HUES48 (cell line): ENCODE measurements around the gene RBM38.

Experiments
- H3K27ac ChIP-seq: one replicate; pipeline ENCODE4 v1.7.0; 2013; ENCODE audit warnings: low read depth, low read length, inconsistent platforms
- H3K27me3 ChIP-seq: 2 replicates; pipeline ENCODE4 v1.6.1; 2013; ENCODE audit warnings: mild to moderate bottlenecking, low read length; ENCODE audit not compliant: control insufficient read depth, insufficient read depth
- H3K36me3 ChIP-seq: 2 replicates; pipeline ENCODE4 v1.6.1; 2013; ENCODE audit warnings: low read length; ENCODE audit not compliant: control insufficient read depth, insufficient read depth
- H3K4me1 ChIP-seq: 2 replicates; pipeline ENCODE4 v1.6.1; 2013; ENCODE audit warnings: mild to moderate bottlenecking, low read length; ENCODE audit not compliant: control insufficient read depth, insufficient read depth
- H3K4me3 ChIP-seq: 2 replicates; pipeline ENCODE4 v1.5.1; 2013; ENCODE audit warnings: mild to moderate bottlenecking, low read depth, low read length
- H3K9ac ChIP-seq: 2 replicates; pipeline ENCODE4 v1.6.1; 2013; ENCODE audit warnings: mild to moderate bottlenecking, low read depth, low read length, moderate library complexity
- H3K9me3 ChIP-seq: 2 replicates; pipeline ENCODE4 v1.6.1; 2013; ENCODE audit warnings: low read length; ENCODE audit not compliant: control insufficient read depth, insufficient read depth

The RBM38 gene

DNA sequence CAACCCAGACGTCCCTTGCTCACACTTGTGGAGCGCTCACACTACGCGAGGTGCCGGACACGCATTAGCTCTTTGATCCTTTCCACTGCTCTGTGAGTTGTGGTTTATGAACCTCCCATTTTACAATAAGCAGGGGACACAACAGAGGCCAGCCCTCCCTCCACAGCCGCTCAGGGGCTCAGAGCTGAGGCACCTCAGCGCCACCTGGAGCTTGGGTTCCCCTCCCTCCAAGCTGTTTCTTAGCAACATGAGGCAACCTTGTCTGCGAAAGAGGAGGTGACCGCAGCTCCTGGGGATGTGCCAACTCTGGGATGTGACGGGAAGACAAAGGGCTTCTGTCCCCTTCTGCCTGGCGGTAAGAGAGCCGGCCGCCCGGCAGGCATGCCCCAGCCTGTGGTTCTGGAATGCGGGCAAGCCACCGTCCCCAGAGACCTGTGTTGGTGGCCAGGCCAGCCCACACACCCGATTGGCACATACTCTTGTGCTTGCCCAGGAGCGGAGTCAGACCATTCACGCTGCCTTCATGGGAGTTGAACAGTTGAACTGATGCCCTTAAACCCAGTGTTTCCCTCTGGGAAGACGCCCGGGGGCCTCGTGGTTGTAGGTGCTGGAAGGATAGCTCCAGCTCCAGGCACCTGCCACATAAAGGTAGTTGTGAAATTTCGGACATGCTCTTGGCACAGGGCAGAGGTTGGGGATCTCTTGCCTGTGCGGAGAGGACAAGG is 44.5 kb downstream of the RBM38 start:
- H3K4me3 ChIP-seq, result no peak overlapping the region
- no peak overlapping the region for H3K9ac ChIP-seq
- no peaks in the 10 kb centered on the region for H3K36me3 ChIP-seq
- H3K4me1 ChIP-seq, result no peaks in the 10 kb centered on the region
- H3K27me3 ChIP-seq, result no peaks in the 10 kb centered on the region
- no peaks in the 10 kb centered on the region for H3K9me3 ChIP-seq
- no peak overlapping the region for H3K27ac ChIP-seq

DNA sequence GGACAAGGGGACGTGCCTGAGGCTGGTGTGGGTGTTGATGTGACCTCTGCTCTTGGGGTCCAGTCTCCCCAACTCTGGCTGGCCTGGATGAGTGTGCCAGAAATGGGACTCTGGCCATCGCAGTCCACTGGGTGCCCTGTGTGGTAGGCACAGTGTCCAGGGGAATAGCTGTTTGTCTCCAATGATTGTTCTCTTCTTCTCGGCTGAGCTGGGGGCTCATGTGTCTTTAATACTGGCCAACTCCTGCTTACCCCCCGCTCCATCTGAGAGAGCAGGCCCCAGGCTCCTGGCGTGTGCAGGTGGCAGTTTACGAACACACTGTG is 45.0 kb downstream of the RBM38 start:
- Histone ChIP-seq H3K9me3 (no peaks in the 10 kb centered on the region), H3K4me1 (peaks cover 2% of the 10 kb centered on the region; the same call in 1 of the 2 replicates), H3K36me3 (no peaks in the 10 kb centered on the region), H3K27me3 (no peaks in the 10 kb centered on the region), H3K4me3 (no peak overlapping the region), H3K9ac (no peak overlapping the region), H3K27ac (no peak overlapping the region)

DNA sequence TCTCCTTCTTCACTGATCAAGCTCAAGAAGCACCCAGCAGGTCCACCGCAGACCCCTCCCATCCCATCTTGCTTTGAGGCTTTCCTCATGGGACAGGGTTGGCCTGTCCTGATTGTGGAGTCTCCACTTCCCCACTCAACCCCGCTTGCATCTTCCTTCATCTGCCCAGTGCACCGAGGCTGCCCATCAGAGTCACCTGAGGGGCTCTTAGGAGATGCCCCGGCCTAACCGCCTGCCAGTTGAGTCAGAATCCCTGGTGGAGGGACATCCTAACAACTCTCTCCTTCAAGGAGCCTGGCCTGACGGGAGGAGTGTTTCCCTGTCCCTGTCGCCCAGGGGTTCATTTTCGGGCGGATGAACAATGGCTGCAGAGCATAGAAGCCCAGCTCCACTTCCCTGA is 46.1 kb downstream of the RBM38 start:
- Histone ChIP-seq H3K27me3 (no peaks in the 10 kb centered on the region), H3K4me1 (peaks cover 5% of the 10 kb centered on the region; the same call in 1 of the 2 replicates), H3K4me3 (no peak overlapping the region), H3K36me3 (no peaks in the 10 kb centered on the region), H3K9me3 (no peaks in the 10 kb centered on the region), H3K9ac (no peak overlapping the region), H3K27ac (no peak overlapping the region)

GRCh38 chr20:57437672-57438330 is 46.6 kb downstream of the RBM38 start:
- no peak overlapping the region for H3K27ac ChIP-seq
- no peak overlapping the region for H3K9ac ChIP-seq
- H3K27me3 ChIP-seq, result no peaks in the 10 kb centered on the region
- peaks cover 5% of the 10 kb centered on the region; the same call in 1 of the 2 replicates for H3K4me1 ChIP-seq
- no peak overlapping the region for H3K4me3 ChIP-seq
- no peaks in the 10 kb centered on the region for H3K9me3 ChIP-seq
- H3K36me3 ChIP-seq, result no peaks in the 10 kb centered on the region

GRCh38 chr20:57438552-57438951 is 47.4 kb downstream of the RBM38 start:
- Histone ChIP-seq H3K27me3 (no peaks in the 10 kb centered on the region), H3K9me3 (no peaks in the 10 kb centered on the region), H3K9ac (no peak overlapping the region)

GRCh38 chr20:57439432-57439831 is 48.2 kb downstream of the RBM38 start:
- H3K4me1 ChIP-seq, result peaks cover 5% of the 10 kb centered on the region; the same call in 1 of the 2 replicates
- H3K36me3 ChIP-seq, result no peaks in the 10 kb centered on the region
- H3K27ac ChIP-seq, result no peak overlapping the region
- no peaks in the 10 kb centered on the region for H3K9me3 ChIP-seq
- no peaks in the 10 kb centered on the region for H3K27me3 ChIP-seq
- no peak overlapping the region for H3K9ac ChIP-seq
- no peak overlapping the region for H3K4me3 ChIP-seq

More at GRCh38 chr20:57438552-57438951, 47.4 kb downstream of the RBM38 start:
- peaks cover 5% of the 10 kb centered on the region; the same call in 1 of the 2 replicates for H3K4me1 ChIP-seq
- H3K4me3 ChIP-seq, result no peak overlapping the region
- no peaks in the 10 kb centered on the region for H3K36me3 ChIP-seq
- no peak overlapping the region for H3K27ac ChIP-seq

GRCh38 chr20:57439993-57440392 is 48.8 kb downstream of the RBM38 start:
- no peak overlapping the region for H3K4me3 ChIP-seq
- no peaks in the 10 kb centered on the region for H3K36me3 ChIP-seq
- H3K9ac ChIP-seq, result no peak overlapping the region
- H3K4me1 ChIP-seq, result peaks cover 5% of the 10 kb centered on the region; the same call in 1 of the 2 replicates
- H3K27me3 ChIP-seq, result no peaks in the 10 kb centered on the region
- no peaks in the 10 kb centered on the region for H3K9me3 ChIP-seq
- H3K27ac ChIP-seq, result no peak overlapping the region

DNA sequence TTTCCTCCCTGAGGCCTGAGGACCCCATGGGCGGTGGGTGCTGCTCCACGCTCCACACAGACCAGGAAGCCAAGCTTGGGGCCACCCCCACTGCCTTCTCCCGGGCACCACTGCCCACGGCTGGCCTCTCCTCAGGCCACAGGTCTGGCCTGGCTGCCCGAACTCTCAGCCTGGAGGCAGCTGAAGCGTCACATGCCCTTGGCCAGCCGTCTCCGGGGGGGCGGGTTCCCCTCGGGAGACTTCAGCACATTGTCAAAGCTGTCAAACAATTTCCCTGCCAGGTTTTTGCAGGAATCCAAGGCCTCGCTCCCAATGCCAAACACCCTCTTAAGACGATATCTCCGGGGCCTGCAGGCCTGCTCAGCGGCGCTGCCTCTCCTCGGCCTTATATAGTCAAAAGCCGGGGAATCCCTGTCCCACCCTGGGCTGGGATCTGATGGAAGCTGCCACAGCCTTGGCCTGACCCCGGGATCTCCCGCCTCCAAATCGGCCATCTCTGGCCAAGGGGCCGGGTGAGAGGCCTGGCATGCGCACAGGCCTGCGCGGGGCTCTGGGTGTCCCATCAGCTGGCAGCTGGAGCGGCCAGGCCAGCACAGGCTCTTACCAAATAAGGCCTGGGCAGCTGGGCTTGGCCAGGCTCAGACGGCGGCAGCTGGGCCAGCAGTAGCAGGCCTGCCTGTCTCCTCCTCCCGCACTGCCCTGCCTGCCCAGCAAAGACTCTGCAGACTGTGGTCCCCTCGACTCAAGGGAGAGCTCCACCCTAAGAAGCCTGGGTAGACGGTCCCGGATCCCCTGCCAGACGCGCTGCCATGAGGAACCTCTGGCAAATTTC is 49.7 kb downstream of the RBM38 start:
- Histone ChIP-seq H3K4me1 (peaks cover 5% of the 10 kb centered on the region; the same call in 1 of the 2 replicates), H3K27me3 (no peaks in the 10 kb centered on the region), H3K4me3 (no peak overlapping the region), H3K9ac (no peak overlapping the region), H3K36me3 (no peaks in the 10 kb centered on the region), H3K9me3 (no peaks in the 10 kb centered on the region), H3K27ac (peak overlapping the region; percentile 47)

DNA sequence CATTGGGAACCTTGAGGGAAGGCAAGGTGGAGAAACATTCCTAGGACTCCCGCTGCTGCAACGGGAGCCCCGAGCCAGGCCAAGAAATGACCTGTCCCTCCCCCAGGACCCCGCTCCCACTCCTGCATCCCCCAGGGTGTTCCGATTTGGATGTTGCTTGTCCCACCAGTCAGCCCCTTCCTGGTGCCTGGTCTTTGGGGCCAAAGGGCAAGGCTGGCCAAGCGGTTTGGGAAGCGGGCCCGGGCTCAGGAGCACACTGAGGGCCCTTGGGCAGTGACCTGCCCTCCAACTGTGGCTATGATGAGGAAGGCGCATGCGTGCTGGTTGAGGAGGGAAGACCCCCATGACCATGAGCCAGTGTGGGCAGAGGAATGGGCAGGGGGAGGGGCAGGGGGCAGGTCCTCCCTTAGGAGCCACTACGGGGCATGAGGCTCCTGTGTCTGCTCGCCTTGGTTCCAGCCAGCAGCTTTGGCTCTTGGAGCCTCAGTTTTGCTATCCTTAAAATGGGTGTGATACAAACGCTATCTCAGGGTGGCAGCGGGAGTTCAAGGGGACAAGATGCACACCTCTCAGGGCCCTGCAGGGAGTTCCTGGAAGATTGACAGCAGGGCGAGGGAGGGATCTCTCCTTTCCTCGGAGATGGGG is 50.4 kb downstream of the RBM38 start:
- peak overlapping the region; percentile 47 for H3K27ac ChIP-seq
- H3K9ac ChIP-seq, result no peak overlapping the region
- H3K9me3 ChIP-seq, result no peaks in the 10 kb centered on the region
- peaks cover 5% of the 10 kb centered on the region; the same call in 1 of the 2 replicates for H3K4me1 ChIP-seq
- H3K4me3 ChIP-seq, result no peak overlapping the region
- no peaks in the 10 kb centered on the region for H3K36me3 ChIP-seq
- no peaks in the 10 kb centered on the region for H3K27me3 ChIP-seq

DNA sequence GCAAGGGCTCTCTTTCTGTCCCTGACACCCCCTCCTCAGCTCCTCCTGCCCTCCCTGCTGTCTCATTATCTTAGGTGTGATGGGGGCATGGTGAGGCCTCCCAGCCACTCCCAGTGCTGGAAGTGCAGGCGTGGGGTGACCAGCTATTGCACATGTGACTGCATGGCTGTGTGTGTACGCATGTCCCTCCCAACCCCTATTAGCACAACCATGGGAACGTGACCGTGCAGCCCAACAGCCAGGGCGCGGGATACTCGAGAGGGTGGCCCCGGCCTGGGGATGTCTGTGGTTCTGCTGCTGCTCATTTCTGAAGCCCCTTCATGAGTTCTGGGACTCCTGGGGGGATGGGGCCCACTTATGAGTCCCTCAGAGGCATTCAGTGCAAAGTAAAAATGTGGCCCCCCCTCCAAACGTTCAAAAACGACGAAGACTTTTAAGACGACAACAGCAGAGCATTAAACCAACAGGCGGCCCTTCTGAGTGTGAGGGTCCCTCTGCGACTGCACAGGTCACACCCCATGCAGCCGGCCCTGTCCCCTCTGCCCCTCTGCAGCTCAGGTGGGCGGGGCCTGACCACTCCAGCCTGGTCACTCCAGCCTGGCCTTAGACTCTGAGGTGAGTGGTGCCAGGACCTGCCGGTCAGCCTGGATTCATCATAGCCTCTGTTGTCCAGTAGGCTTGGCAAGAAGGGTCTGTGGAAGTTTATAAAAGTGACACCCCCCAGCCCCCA is 51.1 kb downstream of the RBM38 start:
- H3K4me3 ChIP-seq, result no peak overlapping the region
- no peaks in the 10 kb centered on the region for H3K36me3 ChIP-seq
- H3K27ac ChIP-seq, result no peak overlapping the region
- no peaks in the 10 kb centered on the region for H3K27me3 ChIP-seq
- no peak overlapping the region for H3K9ac ChIP-seq
- peaks cover 5% of the 10 kb centered on the region; the same call in 1 of the 2 replicates for H3K4me1 ChIP-seq
- H3K9me3 ChIP-seq, result no peaks in the 10 kb centered on the region
